ENCODE results near the gene BTBD2.

Gene BTBD2

GRCh38 chr19:1987197-1988187 is 28.0 kb downstream of the BTBD2 start:
- H3K4me3 ChIP-seq (ENCODE audit: extremely low read depth, insufficient read depth, low read length, poor library complexity, severe bottlenecking), result no peak overlapping the region
- peaks cover 68% of the 10 kb centered on the region for H3K36me3 ChIP-seq (ENCODE audit: control insufficient read depth, insufficient read depth, low read length)
- 93 to 96% methylated on average over 22 to 32 of the region's 42 CpGs for WGBS, 2 experiments (ENCODE audit: insufficient coverage in 2 of 2)
- H3K9me3 ChIP-seq (ENCODE audit: control insufficient read depth, low read length), result no peaks in the 10 kb centered on the region
- no peaks in the 10 kb centered on the region for H3K4me1 ChIP-seq (ENCODE audit: control insufficient read depth, insufficient read depth, low read length, poor library complexity, severe bottlenecking)
- H3K27ac ChIP-seq (ENCODE audit: low read depth, low read length, severe bottlenecking), result no peak overlapping the region

GRCh38 chr19:1986357-1987162 is 29.0 kb downstream of the BTBD2 start:
- Histone ChIP-seq H3K27ac (ENCODE audit: low read depth, low read length, severe bottlenecking) (no peak overlapping the region), H3K9me3 (ENCODE audit: control insufficient read depth, low read length) (no peaks in the 10 kb centered on the region)

GRCh38 chr19:1985588-1986356 is 29.7 kb downstream of the BTBD2 start:
- no peaks in the 10 kb centered on the region for H3K4me1 ChIP-seq (ENCODE audit: control insufficient read depth, insufficient read depth, low read length, poor library complexity, severe bottlenecking)
- peaks cover 81% of the 10 kb centered on the region for H3K36me3 ChIP-seq (ENCODE audit: control insufficient read depth, insufficient read depth, low read length)
- no peaks in the 10 kb centered on the region for H3K9me3 ChIP-seq (ENCODE audit: control insufficient read depth, low read length)
- 95% methylated on average over 43 to 44 of the region's 44 CpGs for WGBS, 2 experiments (ENCODE audit: insufficient coverage in 2 of 2)
- no peak overlapping the region for H3K4me3 ChIP-seq (ENCODE audit: extremely low read depth, insufficient read depth, low read length, poor library complexity, severe bottlenecking)
- no peak overlapping the region for H3K27ac ChIP-seq (ENCODE audit: low read depth, low read length, severe bottlenecking)

More at GRCh38 chr19:1986357-1987162, 29.0 kb downstream of the BTBD2 start:
- Histone ChIP-seq H3K4me3 (ENCODE audit: extremely low read depth, insufficient read depth, low read length, poor library complexity, severe bottlenecking) (no peak overlapping the region), H3K36me3 (ENCODE audit: control insufficient read depth, insufficient read depth, low read length) (peaks cover 78% of the 10 kb centered on the region), H3K4me1 (ENCODE audit: control insufficient read depth, insufficient read depth, low read length, poor library complexity, severe bottlenecking) (no peaks in the 10 kb centered on the region)
- WGBS, 2 experiments (ENCODE audit: insufficient coverage in 2 of 2), result 93 to 94% methylated on average over 41 to 42 of the region's 42 CpGs

- Histone ChIP-seq H3K27ac (ENCODE audit: low read depth, low read length, severe bottlenecking) (no peak overlapping the region), H3K36me3 (ENCODE audit: control insufficient read depth, insufficient read depth, low read length) (peaks cover 81% of the 10 kb centered on the region)
Observed at GRCh38 chr19:1984357-1984756, 31.2 kb downstream of the BTBD2 start.

GRCh38 chr19:1981253-1981652 is 34.3 kb downstream of the BTBD2 start:
- Histone ChIP-seq H3K4me3 (ENCODE audit: extremely low read depth, insufficient read depth, low read length, poor library complexity, severe bottlenecking) (no peak overlapping the region), H3K36me3 (ENCODE audit: control insufficient read depth, insufficient read depth, low read length) (peaks cover 89% of the 10 kb centered on the region), H3K27ac (ENCODE audit: low read depth, low read length, severe bottlenecking) (no peak overlapping the region), H3K9me3 (ENCODE audit: control insufficient read depth, low read length) (no peaks in the 10 kb centered on the region), H3K4me1 (ENCODE audit: control insufficient read depth, insufficient read depth, low read length, poor library complexity, severe bottlenecking) (no peaks in the 10 kb centered on the region)
- WGBS, 2 experiments (ENCODE audit: insufficient coverage in 2 of 2), result 96 to 97% methylated on average over 16 to 20 of the region's 20 CpGs

More at GRCh38 chr19:1984357-1984756, 31.2 kb downstream of the BTBD2 start:
- H3K4me1 ChIP-seq (ENCODE audit: control insufficient read depth, insufficient read depth, low read length, poor library complexity, severe bottlenecking), result no peaks in the 10 kb centered on the region
- H3K4me3 ChIP-seq (ENCODE audit: extremely low read depth, insufficient read depth, low read length, poor library complexity, severe bottlenecking), result no peak overlapping the region
- H3K9me3 ChIP-seq (ENCODE audit: control insufficient read depth, low read length), result no peaks in the 10 kb centered on the region
- 95 to 98% methylated on average over 9 to 10 of the region's 10 CpGs for WGBS, 2 experiments (ENCODE audit: insufficient coverage in 2 of 2)

- Histone ChIP-seq H3K4me1 (ENCODE audit: control insufficient read depth, insufficient read depth, low read length, poor library complexity, severe bottlenecking) (no peaks in the 10 kb centered on the region), H3K36me3 (ENCODE audit: control insufficient read depth, insufficient read depth, low read length) (peaks cover 90% of the 10 kb centered on the region), H3K9me3 (ENCODE audit: control insufficient read depth, low read length) (no peaks in the 10 kb centered on the region), H3K27ac (ENCODE audit: low read depth, low read length, severe bottlenecking) (no peak overlapping the region), H3K4me3 (ENCODE audit: extremely low read depth, insufficient read depth, low read length, poor library complexity, severe bottlenecking) (no peak overlapping the region)
- 99% methylated on average over 25 to 30 of the region's 31 CpGs for WGBS, 2 experiments (ENCODE audit: insufficient coverage in 2 of 2)
Observed at GRCh38 chr19:1980809-1981181, 34.7 kb downstream of the BTBD2 start.

- no peak overlapping the region for H3K4me3 ChIP-seq (ENCODE audit: extremely low read depth, insufficient read depth, low read length, poor library complexity, severe bottlenecking)
- no peak overlapping the region for H3K27ac ChIP-seq (ENCODE audit: low read depth, low read length, severe bottlenecking)
- 98% methylated on average over 11 to 25 of the region's 35 CpGs for WGBS, 2 experiments (ENCODE audit: insufficient coverage in 2 of 2)
- no peaks in the 10 kb centered on the region for H3K9me3 ChIP-seq (ENCODE audit: control insufficient read depth, low read length)
- peaks cover 89% of the 10 kb centered on the region for H3K36me3 ChIP-seq (ENCODE audit: control insufficient read depth, insufficient read depth, low read length)
- H3K4me1 ChIP-seq (ENCODE audit: control insufficient read depth, insufficient read depth, low read length, poor library complexity, severe bottlenecking), result no peaks in the 10 kb centered on the region
Observed at GRCh38 chr19:1980091-1980808, 35.3 kb downstream of the BTBD2 start.

GRCh38 chr19:1979642-1980041 is 35.9 kb downstream of the BTBD2 start:
- WGBS, 2 experiments (ENCODE audit: insufficient coverage in 2 of 2), result 99% methylated on average over 21 to 27 of the region's 28 CpGs
- Histone ChIP-seq H3K4me3 (ENCODE audit: extremely low read depth, insufficient read depth, low read length, poor library complexity, severe bottlenecking) (no peak overlapping the region), H3K9me3 (ENCODE audit: control insufficient read depth, low read length) (no peaks in the 10 kb centered on the region), H3K27ac (ENCODE audit: low read depth, low read length, severe bottlenecking) (no peak overlapping the region), H3K36me3 (ENCODE audit: control insufficient read depth, insufficient read depth, low read length) (peaks cover 89% of the 10 kb centered on the region), H3K4me1 (ENCODE audit: control insufficient read depth, insufficient read depth, low read length, poor library complexity, severe bottlenecking) (no peaks in the 10 kb centered on the region)

GRCh38 chr19:1979017-1979416 is 36.5 kb downstream of the BTBD2 start:
- WGBS, 2 experiments (ENCODE audit: insufficient coverage in 2 of 2), result 97% methylated on average over 29 to 34 of the region's 43 CpGs
- Histone ChIP-seq H3K36me3 (ENCODE audit: control insufficient read depth, insufficient read depth, low read length) (peaks cover 89% of the 10 kb centered on the region), H3K27ac (ENCODE audit: low read depth, low read length, severe bottlenecking) (no peak overlapping the region), H3K9me3 (ENCODE audit: control insufficient read depth, low read length) (no peaks in the 10 kb centered on the region), H3K4me3 (ENCODE audit: extremely low read depth, insufficient read depth, low read length, poor library complexity, severe bottlenecking) (no peak overlapping the region), H3K4me1 (ENCODE audit: control insufficient read depth, insufficient read depth, low read length, poor library complexity, severe bottlenecking) (no peaks in the 10 kb centered on the region)
